IMR-90 (cell line): Measurements from ENCODE around the gene ATP10B. TPM values are rescaled to one million over a fixed set of nuclear protein-coding genes. Genes with fewer than 3 reads are reported as not detected.

ENCODE experiments used
- ATAC-seq: fragments of 200-7000 bp; cut with Tn5 transposase; 2 replicates; pipeline ENCODE4 v1.9.1; 2020; ENCODE audit warnings: low read depth, mild to moderate bottlenecking, moderate library complexity
- BruUV-seq: library from RNA; stranded (reverse); fragments of 400-500 nt; replicated peaks from 2 replicates; lab custom pipeline; 2021; lab: Mats Ljungman, UMichigan
- CTCF ChIA-PET: fragments of 300-600 bp; formaldehyde crosslinking; extraction: SDS; loops from one replicate; lab custom pipeline; 2021; ENCODE audit warnings: antibody characterized with exemption; lab: Yijun Ruan, JAX
- POLR2A ChIA-PET: fragments of 300-600 bp; sonication (Branson Sonifier 250); formaldehyde crosslinking; loops from one replicate; lab custom pipeline; 2022; ENCODE audit warnings: antibody characterized with exemption; ENCODE audit not compliant: unreplicated experiment; lab: Charles Lee
- DNase-seq: peaks from one replicate; pipeline ENCODE4 v3.0.0; 2013
- H2AFZ ChIP-seq: replicated peaks from 2 replicates; pipeline ENCODE3; 2013; ENCODE audit warnings: low read length, mild to moderate bottlenecking; ENCODE audit not compliant: poor library complexity
- H2AK5ac ChIP-seq: 2 replicates; pipeline ENCODE4 v1.6.1; 2013; ENCODE audit warnings: low read depth, low read length, inconsistent platforms
- H2AK9ac ChIP-seq: replicated peaks from 2 replicates; pipeline ENCODE3; 2013; ENCODE audit warnings: mild to moderate bottlenecking, low read depth, low read length, moderate library complexity; ENCODE audit not compliant: poor library complexity
- H2BK120ac ChIP-seq: 2 replicates; pipeline ENCODE4 v1.6.1; 2013; ENCODE audit warnings: low read depth, low read length, inconsistent platforms
- H2BK15ac ChIP-seq: 3 replicates; pipeline ENCODE4 v1.6.1; 2013; ENCODE audit warnings: low read depth, low read length, inconsistent platforms
- H2BK20ac ChIP-seq: 2 replicates; pipeline ENCODE4 v1.6.1; 2013; ENCODE audit warnings: low read depth, mild to moderate bottlenecking, inconsistent platforms, low read length, moderate library complexity
- H2BK5ac ChIP-seq: 2 replicates; pipeline ENCODE4 v1.6.1; 2013; ENCODE audit warnings: mild to moderate bottlenecking, low read depth, low read length, inconsistent platforms; ENCODE audit not compliant: poor library complexity, severe bottlenecking
- H3K14ac ChIP-seq: replicated peaks from 2 replicates; pipeline ENCODE4 v1.6.1; 2013; ENCODE audit warnings: low read depth, low read length, inconsistent platforms
- H3K18ac ChIP-seq: 2 replicates; pipeline ENCODE4 v1.6.1; 2013; ENCODE audit warnings: low read depth, low read length, control low read depth
- H3K23ac ChIP-seq: 2 replicates; pipeline ENCODE4 v1.6.1; 2013; ENCODE audit warnings: low read depth, low read length, inconsistent platforms
- H3K27ac ChIP-seq: 2 replicates; pipeline ENCODE4 v1.5.1; 2013; ENCODE audit warnings: mild to moderate bottlenecking, control low read depth, low read length; ENCODE audit not compliant: insufficient read depth
- H3K27me3 ChIP-seq: 2 replicates; pipeline ENCODE4 v1.6.1; 2013; ENCODE audit warnings: low read length; ENCODE audit not compliant: control insufficient read depth, insufficient read depth
- H3K36me3 ChIP-seq: 2 replicates; pipeline ENCODE4 v1.6.1; 2013; ENCODE audit warnings: low read length, mixed read lengths; ENCODE audit not compliant: control insufficient read depth, insufficient read depth
- H3K4ac ChIP-seq: 2 replicates; pipeline ENCODE4 v1.6.1; 2013; ENCODE audit warnings: low read depth, low read length, inconsistent platforms
- H3K4me1 ChIP-seq: 2 replicates; pipeline ENCODE4 v1.6.1; 2013; ENCODE audit warnings: low read length, mixed read lengths; ENCODE audit not compliant: control insufficient read depth, insufficient read depth
- H3K4me2 ChIP-seq: 2 replicates; pipeline ENCODE4 v1.6.1; 2013; ENCODE audit warnings: low read depth, mild to moderate bottlenecking, control low read depth, low read length, moderate library complexity
- H3K4me3 ChIP-seq: 2 replicates; pipeline ENCODE4 v1.5.1; 2013; ENCODE audit warnings: low read depth, mild to moderate bottlenecking, control low read depth, low read length, moderate library complexity; ENCODE audit not compliant: insufficient read depth
- H3K56ac ChIP-seq: 2 replicates; pipeline ENCODE4 v1.6.1; 2013; ENCODE audit warnings: low read length, inconsistent platforms; ENCODE audit not compliant: insufficient read depth; ENCODE audit errors: extremely low read depth
- H3K79me1 ChIP-seq, 2 experiments: 2 replicates each; pipeline ENCODE4 v1.6.1; 2013; ENCODE audit warnings: low read length in 2 of 2, inconsistent platforms in 1 of 2, low read depth in 1 of 2
- H3K9ac ChIP-seq: 2 replicates; pipeline ENCODE4 v1.6.1; 2013; ENCODE audit warnings: low read depth, low read length, control low read depth
- H3K9me1 ChIP-seq: 2 replicates; pipeline ENCODE4 v1.6.1; 2013; ENCODE audit warnings: low read length, inconsistent platforms; ENCODE audit not compliant: insufficient read depth
- H3K9me3 ChIP-seq: 2 replicates; pipeline ENCODE4 v1.6.1; 2013; ENCODE audit warnings: low read length; ENCODE audit not compliant: control insufficient read depth, insufficient read depth
- H4K20me1 ChIP-seq: 2 replicates; pipeline ENCODE4 v1.6.1; 2013; ENCODE audit warnings: low read length, inconsistent platforms; ENCODE audit not compliant: insufficient read depth
- H4K5ac ChIP-seq: 2 replicates; pipeline ENCODE4 v1.6.1; 2013; ENCODE audit warnings: mild to moderate bottlenecking, low read depth, low read length, control low read depth
- H4K8ac ChIP-seq, 2 experiments: 2 replicates each; pipeline ENCODE4 v1.6.1; 2013; ENCODE audit warnings: low read depth in 2 of 2, low read length in 2 of 2, control low read depth in 1 of 2, inconsistent platforms in 1 of 2
- H4K91ac ChIP-seq: 2 replicates; pipeline ENCODE4 v1.6.1; 2013; ENCODE audit warnings: low read depth, low read length, inconsistent platforms; ENCODE audit not compliant: insufficient read depth
- BHLHE40 ChIP-seq: fragments of 150-350 bp; IDR thresholded peaks from 2 replicates; pipeline ENCODE4 v1.6.1; 2016; ENCODE audit warnings: mild to moderate bottlenecking, low read depth, low read length
- CHD1 ChIP-seq: IDR thresholded peaks from 2 replicates; pipeline ENCODE4 v1.6.1; 2012; ENCODE audit warnings: low read depth, low read length, improper control_type of control experiment
- FOS ChIP-seq: fragments of 150-350 bp; IDR thresholded peaks from 2 replicates; pipeline ENCODE4 v1.6.1; 2016; ENCODE audit warnings: low read depth, low read length
- MAZ ChIP-seq: IDR thresholded peaks from 2 replicates; pipeline ENCODE4 v1.6.1; 2012; ENCODE audit warnings: low read depth, mild to moderate bottlenecking, low read length, improper control_type of control experiment, moderate library complexity, borderline replicate concordance
- SMC3 ChIP-seq: fragments of 150-350 bp; IDR thresholded peaks from 2 replicates; pipeline ENCODE4 v1.6.1; 2016; ENCODE audit warnings: low read depth, mild to moderate bottlenecking, antibody characterized with exemption, low read length, moderate library complexity
- WGBS, 2 experiments: methylation state at CpG; one replicate each; pipeline versions ENCODE4 v1.1.5 to v1.1.7; 2013; ENCODE audit warnings: missing lambda C conversion rate in 2 of 2; ENCODE audit not compliant: insufficient read length in 1 of 2; ENCODE audit errors: extremely low coverage in 2 of 2; 5-methylcytosine and 5-hydroxymethylcytosine counted together
- dilution Hi-C: fragments of 300-500 bp; cut with HindIII; formaldehyde crosslinking; loops from one replicate; pipeline ENCODE4 v1.14.3; 2018; ENCODE audit warnings: low sequenced_read_pairs; ENCODE audit not compliant: unreplicated experiment
- in situ Hi-C: fragments of 300-500 bp; cut with MboI; formaldehyde crosslinking; loops from 3 replicates; pipeline ENCODE4 v1.14.3; 2019; ENCODE audit warnings: low sequenced_read_pairs, inconsistent platforms, mixed read lengths
- intact Hi-C: fragments of 100-400 bp; cut with micrococcal nuclease; formaldehyde crosslinking; loops from 2 replicates; pipeline ENCODE4 v1.10.0; 2022
- polyA plus RNA-seq, 3 experiments: library from polyadenylated mRNA; depleted of rRNA; stranded (reverse); fragments of >200 nt; gene quantifications; 2 replicates each; pipeline ENCODE4 v1.2.3, GENCODE V29; 2012; ENCODE audit warnings: low replicate concordance in 1 of 3
- total RNA-seq: library from RNA; depleted of rRNA; stranded (reverse); fragments of >200 nt; gene quantifications from 2 replicates; pipeline ENCODE4 v1.2.3, GENCODE V29; 2012

ATP10B gene
- total and polyA plus RNA-seq, 2 of the 4 experiments (the other 2 are of a cell fraction) = not detected

GRCh38 chr5:160640406-160640805 lies 211.6 kb downstream of the ATP10B start:
- intact Hi-C loops = no loop called here
- 78% methylated on average over 3 of the region's 7 CpGs; no CpG with 5 or more reads in 1 of the 2 experiments for WGBS, 2 experiments

More at GRCh38 chr5:160640406-160640805, 211.6 kb downstream of the ATP10B start:
- Histone ChIP-seq H2BK15ac (no peak overlapping the region), H3K23ac (no peak overlapping the region), H3K27me3 (no peaks in the 10 kb centered on the region), H4K91ac (no peak overlapping the region), H3K4ac (no peak overlapping the region), H2AK9ac (no peak overlapping the region), H3K18ac (no peak overlapping the region), H3K56ac (no peak overlapping the region), H3K9ac (no peak overlapping the region), H2AK5ac (no peak overlapping the region), H4K20me1 (no peaks in the 10 kb centered on the region), H3K14ac (no peak overlapping the region), H3K36me3 (no peaks in the 10 kb centered on the region), H3K9me1 (no peaks in the 10 kb centered on the region), H3K79me1 (no peaks in the 10 kb centered on the region), H3K4me1 (no peaks in the 10 kb centered on the region), H3K4me3 (no peak overlapping the region), H3K4me2 (no peak overlapping the region), H2BK120ac (no peak overlapping the region), H4K8ac (no peak overlapping the region), H2BK5ac (no peak overlapping the region), H3K9me3 (peaks cover 10% of the 10 kb centered on the region), H2BK20ac (no peak overlapping the region), H2AFZ (no peak overlapping the region), H3K27ac (no peak overlapping the region), H4K5ac (no peak overlapping the region)
- in situ Hi-C loops = no loop called here
- DNase-seq (no peak), ATAC-seq (no peak)
- dilution Hi-C loops = no loop called here
- POLR2A ChIA-PET = no interaction called here
- TF ChIP-seq MAZ = no peak
- no peak for TF ChIP-seq FOS
- no peak for TF ChIP-seq CHD1
- TF ChIP-seq SMC3 = no peak
- no peak for TF ChIP-seq BHLHE40
- no TSS peak for BruUV-seq
- CTCF ChIA-PET = no interaction called here
